ENCODE data around the gene GDF11. TPM values are rescaled to one million over a fixed set of nuclear protein-coding genes. Genes with fewer than 3 reads are reported as not detected.

Gene GDF11
- total and polyA plus RNA-seq, 11 donors = 6.9 to 18.2 (median 12.4) TPM

- ATAC-seq (no peak), DNase-seq (peak in 2 of 5 donors; percentile 32 to 63)
- intact Hi-C loops (cut with DNase I) = no loop called here
- Histone ChIP-seq H3K27me3 (no peaks in the 10 kb centered on the region), H3K36me3 (peaks cover 0 to 16% (median 0%) of the 10 kb centered on the region in 9 donors), H3K4me3 (peak overlapping the region in 11 of 12 donors; percentile 64 to 93 (median 73)), H3K27ac (peak overlapping the region; percentile 50 to 99 (median 94)), H3K4me1 (peaks cover 3 to 91% (median 71%) of the 10 kb centered on the region in 12 donors), H3K9me3 (no peaks in the 10 kb centered on the region)
- no peak for TF ChIP-seq CTCF (IDR thresholded peaks at IDR 0.05)
- no peak for TF ChIP-seq POLR2A (IDR thresholded peaks at IDR 0.05)
- WGBS, 4 donors = 31 to 45% (median 35%) methylated on average over 8 of the region's 8 CpGs
Measured at GRCh38 chr12:55717011-55718007, 25.6 kb upstream of the GDF11 start.

- no peak for TF ChIP-seq CTCF (IDR thresholded peaks at IDR 0.05)
- Histone ChIP-seq H3K27ac (peak overlapping the region; percentile 29 to 99 (median 93)), H3K4me1 (peaks cover 3 to 88% (median 71%) of the 10 kb centered on the region in 12 donors), H3K36me3 (peaks cover 0 to 19% (median 0%) of the 10 kb centered on the region in 9 donors), H3K27me3 (no peaks in the 10 kb centered on the region), H3K9me3 (no peaks in the 10 kb centered on the region), H3K4me3 (peak overlapping the region in 2 of 12 donors; percentile 17 to 83)
- no peak for ATAC-seq
- intact Hi-C loops (cut with DNase I) = no loop called here
- WGBS, 4 donors = 9 to 36% (median 21%) methylated on average over 4 of the region's 4 CpGs
- DNase-seq = peak in 2 of 5 donors; percentile 21 to 26
Measured at GRCh38 chr12:55718015-55718414, 24.9 kb upstream of the GDF11 start.

GRCh38 chr12:55718624-55719275, 24.2 kb upstream of the GDF11 start:
- peak overlapping the region in 1 of 12 donors; percentile 4 for H3K4me3 ChIP-seq
- WGBS, 4 donors = 53 to 60% (median 56%) methylated on average over 4 of the region's 4 CpGs

More at GRCh38 chr12:55718624-55719275, 24.2 kb upstream of the GDF11 start:
- ATAC-seq (no peak), DNase-seq (peak in 2 of 5 donors; percentile 43 to 46)
- intact Hi-C loops (cut with DNase I) = no loop called here
- Histone ChIP-seq H3K36me3 (peaks cover 0 to 27% (median 2%) of the 10 kb centered on the region in 9 donors), H3K9me3 (no peaks in the 10 kb centered on the region), H3K27ac (peak overlapping the region; percentile 50 to 99 (median 93)), H3K4me1 (peaks cover 3 to 88% (median 70%) of the 10 kb centered on the region in 12 donors), H3K27me3 (no peaks in the 10 kb centered on the region)
- TF ChIP-seq CTCF (IDR thresholded peaks at IDR 0.05) (no peak), POLR2A (IDR thresholded peaks at IDR 0.05) (no peak)
